ENCODE results near the gene S100A7A.
A peak's percentile ranks its signal among the peaks of the same experiment; 100 is the strongest.
"Not testable (repeated sequence)": the region's sequence is repeated elsewhere in the genome, so short reads cannot be mapped to it uniquely, and the experiment has no call there.

The S100A7A gene

GRCh38 chr1:153428073-153428638 is 11.8 kb downstream of the S100A7A start:
- no peak for DNase-seq

- no peak for DNase-seq
Observed at GRCh38 chr1:153428791-153429190, 12.5 kb downstream of the S100A7A start.

DNA sequence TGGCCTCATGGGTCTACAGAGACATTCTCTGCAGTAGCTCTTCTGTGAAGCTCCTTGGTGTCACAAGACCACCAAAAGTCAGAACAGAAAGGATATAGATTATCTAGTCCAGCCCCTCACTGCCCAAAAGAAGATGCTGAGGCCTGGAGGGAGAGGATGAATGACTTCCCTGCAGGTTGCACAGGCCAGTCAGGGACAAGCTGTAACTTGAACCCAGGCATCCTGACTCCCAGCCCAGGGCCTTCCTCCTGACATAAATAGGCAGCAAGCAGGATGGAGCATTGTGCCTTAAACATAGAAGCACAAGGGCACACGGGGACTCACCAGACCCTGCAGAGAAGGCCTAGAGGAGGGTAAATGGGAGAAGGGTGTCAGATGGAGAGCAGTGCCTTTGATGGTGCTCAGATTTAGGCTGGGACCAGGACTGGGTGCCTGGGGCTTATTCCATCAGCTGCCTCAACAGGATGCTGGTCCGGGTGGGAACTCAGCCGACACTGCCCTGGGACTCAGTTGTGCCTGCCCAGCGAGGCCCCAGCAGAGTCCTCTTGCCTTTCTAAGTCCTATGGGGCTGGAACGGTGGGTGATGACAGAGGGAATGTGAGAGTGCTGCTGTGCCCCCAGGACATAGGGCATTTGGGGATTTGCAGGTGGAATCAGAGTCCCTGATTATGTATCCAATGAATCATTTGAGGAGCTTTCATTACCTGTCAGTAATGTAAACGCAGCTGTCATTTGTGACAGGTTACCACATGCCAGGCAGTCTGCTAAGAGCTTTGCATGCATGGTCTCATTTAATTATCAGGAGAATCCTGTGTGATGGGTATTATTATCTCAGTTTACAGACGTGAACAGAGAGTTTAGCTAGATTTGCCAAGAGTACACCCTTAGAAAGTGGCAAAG is 13.2 kb downstream of the S100A7A start:
- DNase-seq = peak; percentile 80

DNA sequence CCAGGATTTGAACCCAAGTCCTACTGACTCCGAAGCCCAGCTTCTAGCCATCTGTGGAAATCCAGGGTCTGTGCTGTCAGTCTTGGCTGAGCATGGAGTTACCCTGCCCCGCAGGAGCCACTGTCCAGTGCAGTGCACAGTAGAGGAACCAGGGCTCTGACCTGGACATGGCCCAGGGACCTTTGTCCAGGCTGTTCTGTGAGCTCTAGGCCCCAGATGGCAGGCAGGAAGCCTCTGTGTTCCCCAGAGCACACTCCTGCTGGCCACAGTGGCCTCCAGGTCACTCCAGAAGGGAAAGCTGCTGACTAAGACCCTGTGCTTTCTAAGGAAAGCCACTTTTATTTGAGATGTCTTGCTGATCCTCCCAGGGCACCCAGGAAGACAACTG is 13.8 kb downstream of the S100A7A start:
- DNase-seq = no peak

- no peak for DNase-seq
Observed at GRCh38 chr1:153430561-153430960, 14.2 kb downstream of the S100A7A start.

DNA sequence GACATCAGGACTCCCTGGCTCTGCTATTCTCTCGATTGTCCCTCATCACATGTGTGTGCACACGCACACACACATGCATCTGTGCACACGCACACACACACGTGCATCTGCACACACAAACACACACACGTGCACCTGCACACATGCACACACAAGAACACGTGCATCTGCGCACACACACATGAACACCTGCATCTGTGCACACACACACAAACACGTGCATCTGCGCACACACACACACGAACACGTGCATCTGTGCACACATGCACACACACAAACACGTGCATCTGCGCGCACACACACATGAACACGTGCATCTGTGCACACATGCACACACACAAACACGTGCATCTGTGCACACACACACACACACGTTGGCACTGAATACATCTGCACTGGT is 14.7 kb downstream of the S100A7A start:
- no peak for DNase-seq

GRCh38 chr1:153431427-153431826 is 15.1 kb downstream of the S100A7A start:
- no peak for DNase-seq

DNA sequence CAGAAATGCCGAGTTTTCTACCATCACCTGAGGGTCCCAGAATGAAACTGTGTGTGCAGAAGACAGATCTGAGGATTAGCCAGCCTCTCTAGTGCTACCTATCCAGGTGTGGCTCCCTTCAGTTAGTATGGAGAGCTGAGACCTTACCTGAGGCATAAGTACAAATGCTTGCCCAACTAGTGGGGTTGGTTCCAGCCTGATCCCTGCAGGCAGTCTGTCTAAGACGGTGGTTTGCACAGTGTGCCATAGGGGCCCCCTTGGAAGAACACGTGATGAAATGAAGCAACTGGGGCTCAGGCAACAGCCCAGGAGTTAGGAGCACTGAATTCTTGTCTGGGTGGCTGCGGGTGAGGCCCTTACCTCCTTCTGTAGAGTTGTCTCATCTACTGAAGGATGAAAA is 15.6 kb downstream of the S100A7A start:
- no peak for DNase-seq

DNA sequence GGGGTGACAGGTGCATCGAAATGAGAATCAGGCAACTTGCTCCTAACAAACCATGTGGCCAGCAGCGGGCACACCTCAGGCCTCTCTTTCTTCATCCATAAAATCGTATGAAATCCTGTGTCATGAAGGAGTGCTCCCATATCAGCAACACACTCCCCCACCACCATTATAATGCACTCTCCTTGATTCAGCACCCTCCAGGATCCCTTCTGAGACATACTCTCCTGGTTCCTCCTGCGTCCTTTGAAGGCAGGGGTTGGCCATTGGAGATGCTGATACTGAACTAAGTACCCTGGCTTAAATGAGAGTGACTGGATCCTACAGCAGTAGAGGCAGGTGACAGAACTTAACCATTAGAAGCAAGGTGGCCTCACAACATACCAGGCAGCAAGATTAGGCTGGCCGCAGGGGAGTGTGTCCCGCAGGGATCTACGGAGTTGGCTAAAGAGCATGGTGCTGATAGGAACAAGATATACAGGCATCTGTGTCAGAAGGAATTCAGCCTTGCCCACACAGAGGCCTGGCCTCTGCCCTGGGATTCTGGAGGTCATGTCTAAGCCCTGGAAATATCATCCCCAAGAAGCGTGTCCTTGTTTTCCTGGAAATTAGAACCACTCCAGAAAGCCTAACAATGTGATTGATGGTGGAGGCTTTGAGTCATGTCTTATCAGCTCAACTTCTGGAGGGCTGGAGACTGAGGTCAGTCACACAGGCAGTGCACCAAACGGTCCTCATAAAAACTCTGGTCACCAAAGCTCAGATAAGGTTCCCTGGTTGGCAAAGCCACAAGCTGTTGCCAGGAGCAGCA is 16.8 kb downstream of the S100A7A start:
- no peak for DNase-seq

- DNase-seq = no peak
Observed at GRCh38 chr1:153434746-153435455, 18.6 kb downstream of the S100A7A start.

DNA sequence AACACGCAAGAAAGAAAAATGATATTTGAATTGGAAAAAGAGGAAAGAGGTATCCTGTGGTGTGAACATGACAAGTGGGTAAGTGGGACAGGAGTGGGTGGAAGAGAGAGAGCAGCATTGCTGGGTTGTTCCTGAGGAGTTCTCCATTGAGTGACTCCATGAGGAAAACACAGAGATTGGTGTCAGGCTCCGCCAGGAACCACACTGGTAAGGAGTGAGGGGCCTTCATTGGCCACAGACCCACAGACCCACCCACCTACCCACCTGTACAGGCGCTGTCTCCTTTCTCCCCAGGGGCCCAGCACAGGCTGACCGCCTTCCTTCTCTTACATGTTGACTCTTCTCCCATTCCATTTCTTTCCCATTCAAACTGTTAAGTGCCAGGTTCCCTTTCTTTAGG is 20.9 kb downstream of the S100A7A start:
- DNase-seq = no peak

GRCh38 chr1:153438599-153438998 is 22.3 kb downstream of the S100A7A start:
- no peak for DNase-seq

GRCh38 chr1:153439273-153439672 is 23.0 kb downstream of the S100A7A start:
- no peak for DNase-seq

- DNase-seq = peak; percentile 21
Observed at GRCh38 chr1:153441238-153441755, 25.0 kb downstream of the S100A7A start.

- DNase-seq = no peak
Observed at GRCh38 chr1:153443486-153443885, 27.2 kb downstream of the S100A7A start.

GRCh38 chr1:153444078-153444477 is 27.8 kb downstream of the S100A7A start:
- DNase-seq = no peak

- no peak for DNase-seq
Observed at GRCh38 chr1:153447498-153448170, 31.3 kb downstream of the S100A7A start.

GRCh38 chr1:153448851-153449250 is 32.5 kb downstream of the S100A7A start:
- DNase-seq = not testable (repeated sequence)

GRCh38 chr1:153456396-153456795 is 40.1 kb downstream of the S100A7A start:
- no peak for DNase-seq

DNA sequence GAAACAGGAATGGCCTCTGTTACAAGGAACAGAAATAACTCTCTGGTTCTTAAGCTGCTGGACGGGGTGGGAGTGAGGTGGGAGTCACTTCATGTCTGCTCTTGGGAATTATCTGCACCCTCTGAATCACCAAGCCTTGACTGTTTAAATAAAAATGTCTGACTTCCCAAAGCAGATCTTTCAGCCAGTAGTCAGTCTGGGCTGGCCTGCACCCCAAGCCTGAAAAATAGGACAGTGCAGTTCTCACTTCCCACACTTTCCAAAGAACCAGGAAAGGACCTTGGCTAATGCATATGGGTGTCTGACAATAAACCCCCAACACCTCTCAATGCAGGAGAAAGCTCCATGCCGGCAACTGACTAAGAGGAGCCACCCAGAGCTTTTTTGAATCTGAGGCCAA is 43.3 kb downstream of the S100A7A start:
- DNase-seq = no peak

DNA sequence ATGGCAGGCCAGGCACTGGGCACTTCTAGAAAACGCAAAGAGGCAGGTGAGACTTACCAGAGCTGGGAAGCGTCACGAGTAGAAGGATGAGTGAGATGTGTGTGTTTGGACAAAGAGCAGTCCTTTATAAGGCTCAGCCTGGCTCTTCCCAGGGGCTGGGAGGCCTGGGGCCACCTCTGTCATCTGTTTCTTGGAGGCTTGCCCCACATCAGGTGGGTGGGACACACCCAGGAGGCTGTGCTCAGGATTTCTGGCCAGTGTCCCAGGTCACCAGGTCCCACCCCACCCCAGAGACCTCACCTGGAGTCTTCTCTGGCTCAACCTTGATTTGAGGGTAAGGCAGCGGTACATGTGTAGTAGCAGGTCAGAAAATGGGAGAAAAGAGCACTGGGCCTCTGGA is 44.2 kb downstream of the S100A7A start, which contains the start of gene S100A7:
S100A7 (minus strand) TSS at position 101 of the 400 bp plus-strand sequence. CDS start 1,638 bp downstream, outside the sequence.
- DNase-seq = no peak

DNA sequence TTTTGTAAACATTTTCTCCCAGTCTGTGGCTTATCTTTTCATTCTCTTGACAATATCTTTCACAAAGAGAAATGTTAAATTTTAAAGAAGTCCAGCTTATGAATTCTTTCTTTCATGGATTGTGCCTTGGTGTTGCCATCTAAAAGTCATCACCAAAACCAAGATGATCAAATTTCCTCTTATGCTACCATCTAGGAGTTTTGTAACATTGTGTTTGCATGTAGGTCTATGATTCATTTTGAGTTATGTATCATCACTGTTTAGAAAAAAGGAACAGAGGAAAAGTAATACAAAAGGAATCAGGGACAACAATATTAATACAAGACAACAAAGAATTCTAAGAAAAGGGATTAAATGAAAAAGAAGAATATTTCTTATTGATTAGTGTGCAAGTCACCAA is 46.4 kb downstream of the S100A7A start:
- not testable (repeated sequence) for DNase-seq

Measured in NCI-H748 treated with DMSO at 0.1 percent for 48 hours (cell line).